ENCODE data around the gene ACOX1. TPM values are rescaled to one million over a fixed set of nuclear protein-coding genes. Genes with fewer than 3 reads are reported as not detected.

Gene ACOX1
- total and polyA plus RNA-seq, 4 donors, result 33.3 to 293 (median 63.4) TPM

DNA sequence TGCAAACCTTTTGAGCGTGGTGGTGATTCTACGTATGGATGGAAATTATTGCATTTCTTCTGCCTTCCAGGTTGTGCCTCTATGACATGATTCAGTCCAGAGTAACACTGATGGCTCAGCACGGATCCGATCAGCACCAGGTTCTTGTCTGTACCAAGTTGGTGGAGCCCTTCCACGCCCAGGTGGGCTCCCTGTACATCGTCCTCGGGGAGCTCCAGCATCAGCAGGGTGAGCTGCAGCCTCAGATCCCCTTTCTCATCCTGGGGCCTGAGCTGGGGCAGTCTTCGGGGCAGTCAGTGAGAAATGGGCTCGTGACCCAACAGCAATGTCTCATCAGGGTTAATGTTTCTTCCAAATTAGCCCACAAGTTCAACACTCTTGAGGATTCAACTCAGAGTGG is 12.4 kb upstream of the ACOX1 start:
- no peak overlapping the region for H3K9ac ChIP-seq (ENCODE audit: low read depth in 1 of 2, low read length in 2 of 2)
- WGBS, result 97% methylated on average over 9 of the region's 9 CpGs
- H3K4me3 ChIP-seq (ENCODE audit: low read depth in 1 of 3, low read length in 3 of 3), result no peak overlapping the region
- no peak for DNase-seq (ENCODE audit: low spot score)
- no peak overlapping the region for H3K27ac ChIP-seq (ENCODE audit: low read depth in 1 of 2, low read length in 2 of 2)
- TF ChIP-seq JUND (IDR thresholded peaks at IDR 0.05), result no peak
- H3K36me3 ChIP-seq (ENCODE audit: control insufficient read depth in 4 of 4, insufficient read depth in 3 of 4, low read depth in 1 of 4, low read length in 3 of 4), result peaks cover 0 to 6% (median 4%) of the 10 kb centered on the region in 4 donors
- no peaks in the 10 kb centered on the region for H3K27me3 ChIP-seq (ENCODE audit: control insufficient read depth in 4 of 4, insufficient read depth in 4 of 4, low read length in 3 of 4)
- peaks cover 4 to 18% (median 13%) of the 10 kb centered on the region in 4 donors for H3K4me1 ChIP-seq (ENCODE audit: control insufficient read depth in 4 of 4, insufficient read depth in 4 of 4, low read length in 3 of 4)
- no peaks in the 10 kb centered on the region for H3K9me3 ChIP-seq (ENCODE audit: control insufficient read depth in 4 of 4, low read length in 3 of 4)

DNA sequence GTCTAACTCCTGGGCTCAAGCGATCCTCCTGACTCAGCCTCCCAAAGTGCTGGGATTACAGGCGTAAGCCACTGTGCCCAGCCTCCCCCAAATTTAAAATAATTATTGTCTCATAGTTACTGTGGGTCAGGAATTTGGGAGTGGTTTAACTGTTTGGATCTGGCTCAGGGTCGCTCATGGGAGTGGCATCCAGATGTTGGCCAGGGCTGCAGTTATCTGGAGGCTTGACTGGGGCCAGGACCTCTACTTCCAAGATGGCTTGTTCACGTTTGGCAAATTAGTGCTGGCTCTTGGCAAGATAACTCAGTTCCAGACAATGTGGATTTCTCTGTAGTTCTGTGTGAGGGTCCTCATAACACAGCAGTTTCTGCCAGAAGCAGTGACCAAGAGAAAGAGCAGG is 8.1 kb upstream of the ACOX1 start:
- no peaks in the 10 kb centered on the region for H3K27me3 ChIP-seq (ENCODE audit: control insufficient read depth in 4 of 4, insufficient read depth in 4 of 4, low read length in 3 of 4)
- H3K9me3 ChIP-seq (ENCODE audit: control insufficient read depth in 4 of 4, low read length in 3 of 4), result no peaks in the 10 kb centered on the region
- peaks cover 0 to 6% (median 4%) of the 10 kb centered on the region in 4 donors for H3K36me3 ChIP-seq (ENCODE audit: control insufficient read depth in 4 of 4, insufficient read depth in 3 of 4, low read depth in 1 of 4, low read length in 3 of 4)
- no peak overlapping the region for H3K27ac ChIP-seq (ENCODE audit: low read depth in 1 of 2, low read length in 2 of 2)
- H3K4me1 ChIP-seq (ENCODE audit: control insufficient read depth in 4 of 4, insufficient read depth in 4 of 4, low read length in 3 of 4), result peaks cover 3 to 13% (median 8%) of the 10 kb centered on the region in 4 donors
- no peak for DNase-seq (ENCODE audit: low spot score)
- H3K4me3 ChIP-seq (ENCODE audit: low read depth in 1 of 3, low read length in 3 of 3), result no peak overlapping the region
- no peak overlapping the region for H3K9ac ChIP-seq (ENCODE audit: low read depth in 1 of 2, low read length in 2 of 2)
- TF ChIP-seq GABPA (IDR thresholded peaks at IDR 0.05 in 1 of 2, conservative IDR thresholded peaks at IDR 0.05 in 1 of 2), result no peak
- TF ChIP-seq, protein P1, sequence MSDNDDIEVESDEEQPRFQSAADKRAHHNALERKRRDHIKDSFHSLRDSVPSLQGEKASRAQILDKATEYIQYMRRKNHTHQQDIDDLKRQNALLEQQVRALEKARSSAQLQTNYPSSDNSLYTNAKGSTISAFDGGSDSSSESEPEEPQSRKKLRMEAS (IDR thresholded peaks at IDR 0.05), result no peak
- TF ChIP-seq JUND (IDR thresholded peaks at IDR 0.05), result no peak
- no peak for TF ChIP-seq EGR1 (IDR thresholded peaks at IDR 0.05; ENCODE audit: low read depth in 2 of 2)
- TF ChIP-seq, protein P2, sequence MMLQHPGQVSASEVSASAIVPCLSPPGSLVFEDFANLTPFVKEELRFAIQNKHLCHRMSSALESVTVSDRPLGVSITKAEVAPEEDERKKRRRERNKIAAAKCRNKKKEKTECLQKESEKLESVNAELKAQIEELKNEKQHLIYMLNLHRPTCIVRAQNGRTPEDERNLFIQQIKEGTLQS (IDR thresholded peaks at IDR 0.05), result no peak
- no peak for TF ChIP-seq FOXA2 (IDR thresholded peaks at IDR 0.05)
- TF ChIP-seq HNF4A (conservative IDR thresholded peaks at IDR 0.05), result no peak
- no peak for TF ChIP-seq RXRA (IDR thresholded peaks at IDR 0.05)
- TF ChIP-seq SP1 (IDR thresholded peaks at IDR 0.05), result no peak
- TF ChIP-seq RAD21 (IDR thresholded peaks at IDR 0.05), result no peak
- TF ChIP-seq, protein P3, sequence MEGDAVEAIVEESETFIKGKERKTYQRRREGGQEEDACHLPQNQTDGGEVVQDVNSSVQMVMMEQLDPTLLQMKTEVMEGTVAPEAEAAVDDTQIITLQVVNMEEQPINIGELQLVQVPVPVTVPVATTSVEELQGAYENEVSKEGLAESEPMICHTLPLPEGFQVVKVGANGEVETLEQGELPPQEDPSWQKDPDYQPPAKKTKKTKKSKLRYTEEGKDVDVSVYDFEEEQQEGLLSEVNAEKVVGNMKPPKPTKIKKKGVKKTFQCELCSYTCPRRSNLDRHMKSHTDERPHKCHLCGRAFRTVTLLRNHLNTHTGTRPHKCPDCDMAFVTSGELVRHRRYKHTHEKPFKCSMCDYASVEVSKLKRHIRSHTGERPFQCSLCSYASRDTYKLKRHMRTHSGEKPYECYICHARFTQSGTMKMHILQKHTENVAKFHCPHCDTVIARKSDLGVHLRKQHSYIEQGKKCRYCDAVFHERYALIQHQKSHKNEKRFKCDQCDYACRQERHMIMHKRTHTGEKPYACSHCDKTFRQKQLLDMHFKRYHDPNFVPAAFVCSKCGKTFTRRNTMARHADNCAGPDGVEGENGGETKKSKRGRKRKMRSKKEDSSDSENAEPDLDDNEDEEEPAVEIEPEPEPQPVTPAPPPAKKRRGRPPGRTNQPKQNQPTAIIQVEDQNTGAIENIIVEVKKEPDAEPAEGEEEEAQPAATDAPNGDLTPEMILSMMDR (IDR thresholded peaks at IDR 0.05; ENCODE audit: low read depth, low read length, missing input control), result no peak
- TF ChIP-seq, protein P4, sequence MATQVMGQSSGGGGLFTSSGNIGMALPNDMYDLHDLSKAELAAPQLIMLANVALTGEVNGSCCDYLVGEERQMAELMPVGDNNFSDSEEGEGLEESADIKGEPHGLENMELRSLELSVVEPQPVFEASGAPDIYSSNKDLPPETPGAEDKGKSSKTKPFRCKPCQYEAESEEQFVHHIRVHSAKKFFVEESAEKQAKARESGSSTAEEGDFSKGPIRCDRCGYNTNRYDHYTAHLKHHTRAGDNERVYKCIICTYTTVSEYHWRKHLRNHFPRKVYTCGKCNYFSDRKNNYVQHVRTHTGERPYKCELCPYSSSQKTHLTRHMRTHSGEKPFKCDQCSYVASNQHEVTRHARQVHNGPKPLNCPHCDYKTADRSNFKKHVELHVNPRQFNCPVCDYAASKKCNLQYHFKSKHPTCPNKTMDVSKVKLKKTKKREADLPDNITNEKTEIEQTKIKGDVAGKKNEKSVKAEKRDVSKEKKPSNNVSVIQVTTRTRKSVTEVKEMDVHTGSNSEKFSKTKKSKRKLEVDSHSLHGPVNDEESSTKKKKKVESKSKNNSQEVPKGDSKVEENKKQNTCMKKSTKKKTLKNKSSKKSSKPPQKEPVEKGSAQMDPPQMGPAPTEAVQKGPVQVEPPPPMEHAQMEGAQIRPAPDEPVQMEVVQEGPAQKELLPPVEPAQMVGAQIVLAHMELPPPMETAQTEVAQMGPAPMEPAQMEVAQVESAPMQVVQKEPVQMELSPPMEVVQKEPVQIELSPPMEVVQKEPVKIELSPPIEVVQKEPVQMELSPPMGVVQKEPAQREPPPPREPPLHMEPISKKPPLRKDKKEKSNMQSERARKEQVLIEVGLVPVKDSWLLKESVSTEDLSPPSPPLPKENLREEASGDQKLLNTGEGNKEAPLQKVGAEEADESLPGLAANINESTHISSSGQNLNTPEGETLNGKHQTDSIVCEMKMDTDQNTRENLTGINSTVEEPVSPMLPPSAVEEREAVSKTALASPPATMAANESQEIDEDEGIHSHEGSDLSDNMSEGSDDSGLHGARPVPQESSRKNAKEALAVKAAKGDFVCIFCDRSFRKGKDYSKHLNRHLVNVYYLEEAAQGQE (IDR thresholded peaks at IDR 0.05), result no peak
- TF ChIP-seq HNF4G (IDR thresholded peaks at IDR 0.05), result no peak
- TF ChIP-seq, protein P5, sequence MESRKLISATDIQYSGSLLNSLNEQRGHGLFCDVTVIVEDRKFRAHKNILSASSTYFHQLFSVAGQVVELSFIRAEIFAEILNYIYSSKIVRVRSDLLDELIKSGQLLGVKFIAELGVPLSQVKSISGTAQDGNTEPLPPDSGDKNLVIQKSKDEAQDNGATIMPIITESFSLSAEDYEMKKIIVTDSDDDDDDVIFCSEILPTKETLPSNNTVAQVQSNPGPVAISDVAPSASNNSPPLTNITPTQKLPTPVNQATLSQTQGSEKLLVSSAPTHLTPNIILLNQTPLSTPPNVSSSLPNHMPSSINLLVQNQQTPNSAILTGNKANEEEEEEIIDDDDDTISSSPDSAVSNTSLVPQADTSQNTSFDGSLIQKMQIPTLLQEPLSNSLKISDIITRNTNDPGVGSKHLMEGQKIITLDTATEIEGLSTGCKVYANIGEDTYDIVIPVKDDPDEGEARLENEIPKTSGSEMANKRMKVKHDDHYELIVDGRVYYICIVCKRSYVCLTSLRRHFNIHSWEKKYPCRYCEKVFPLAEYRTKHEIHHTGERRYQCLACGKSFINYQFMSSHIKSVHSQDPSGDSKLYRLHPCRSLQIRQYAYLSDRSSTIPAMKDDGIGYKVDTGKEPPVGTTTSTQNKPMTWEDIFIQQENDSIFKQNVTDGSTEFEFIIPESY (IDR thresholded peaks at IDR 0.05), result no peak
- TF ChIP-seq TAF1 (conservative IDR thresholded peaks at IDR 0.05), result no peak
- no peak for TF ChIP-seq YY1 (IDR thresholded peaks at IDR 0.05)
- 88% methylated on average over 4 of the region's 4 CpGs for WGBS
